Choroid plexus epithelial cell (primary cell): ENCODE measurements around the gene ZNF180.
"Not testable (repeated sequence)": the region's sequence is repeated elsewhere in the genome, so short reads cannot be mapped to it uniquely, and the experiment has no call there.

Source experiments
- DNase-seq: peaks from one replicate; pipeline ENCODE4 v3.0.0-alpha.2; 2010; ENCODE audit warnings: low read depth
- H3K4me3 ChIP-seq: 2 replicates; pipeline ENCODE4 v1.5.1; 2011; ENCODE audit warnings: low read depth, mild to moderate bottlenecking, control low read depth, low read length, moderate library complexity
- TF ChIP-seq, protein P1 (sequence below): conservative IDR thresholded peaks from 2 replicates; pipeline ENCODE4 v1.5.1; 2011; ENCODE audit warnings: low read depth, mild to moderate bottlenecking, control low read depth, inconsistent platforms, low read length, moderate library complexity

The ZNF180 gene

DNA sequence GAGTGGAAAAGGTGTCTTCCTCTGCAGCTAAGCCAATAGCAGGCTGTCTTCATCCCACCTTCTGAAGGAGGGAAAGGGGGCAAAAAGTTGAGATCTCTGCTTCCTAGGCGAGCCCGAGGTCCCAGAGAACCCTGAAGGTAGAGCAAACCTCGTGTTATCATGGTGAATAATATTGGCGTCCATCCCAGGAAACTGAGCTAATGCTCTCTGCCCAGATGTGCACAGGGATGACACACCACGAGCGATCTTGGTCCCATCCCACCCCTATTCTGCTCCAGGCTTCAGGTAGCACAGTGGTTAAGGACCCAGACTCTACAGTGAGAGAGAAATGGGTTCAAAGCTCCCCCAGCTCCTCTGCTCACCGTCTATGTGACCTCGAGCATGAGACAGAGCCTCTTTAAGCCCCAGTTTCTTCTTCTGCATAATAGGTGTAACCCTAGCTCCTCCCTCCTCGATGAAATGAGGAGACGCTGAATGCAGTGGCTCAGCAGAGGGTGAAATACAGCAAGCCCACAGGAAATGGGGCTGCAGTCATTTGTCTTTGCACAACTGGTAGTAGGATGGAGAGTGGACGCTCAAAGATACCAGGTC lies 39.0 kb upstream of the ZNF180 start:
- peak; percentile 4 for DNase-seq
- no peak overlapping the region for H3K4me3 ChIP-seq
- TF ChIP-seq, protein P1, sequence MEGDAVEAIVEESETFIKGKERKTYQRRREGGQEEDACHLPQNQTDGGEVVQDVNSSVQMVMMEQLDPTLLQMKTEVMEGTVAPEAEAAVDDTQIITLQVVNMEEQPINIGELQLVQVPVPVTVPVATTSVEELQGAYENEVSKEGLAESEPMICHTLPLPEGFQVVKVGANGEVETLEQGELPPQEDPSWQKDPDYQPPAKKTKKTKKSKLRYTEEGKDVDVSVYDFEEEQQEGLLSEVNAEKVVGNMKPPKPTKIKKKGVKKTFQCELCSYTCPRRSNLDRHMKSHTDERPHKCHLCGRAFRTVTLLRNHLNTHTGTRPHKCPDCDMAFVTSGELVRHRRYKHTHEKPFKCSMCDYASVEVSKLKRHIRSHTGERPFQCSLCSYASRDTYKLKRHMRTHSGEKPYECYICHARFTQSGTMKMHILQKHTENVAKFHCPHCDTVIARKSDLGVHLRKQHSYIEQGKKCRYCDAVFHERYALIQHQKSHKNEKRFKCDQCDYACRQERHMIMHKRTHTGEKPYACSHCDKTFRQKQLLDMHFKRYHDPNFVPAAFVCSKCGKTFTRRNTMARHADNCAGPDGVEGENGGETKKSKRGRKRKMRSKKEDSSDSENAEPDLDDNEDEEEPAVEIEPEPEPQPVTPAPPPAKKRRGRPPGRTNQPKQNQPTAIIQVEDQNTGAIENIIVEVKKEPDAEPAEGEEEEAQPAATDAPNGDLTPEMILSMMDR: no peak

DNA sequence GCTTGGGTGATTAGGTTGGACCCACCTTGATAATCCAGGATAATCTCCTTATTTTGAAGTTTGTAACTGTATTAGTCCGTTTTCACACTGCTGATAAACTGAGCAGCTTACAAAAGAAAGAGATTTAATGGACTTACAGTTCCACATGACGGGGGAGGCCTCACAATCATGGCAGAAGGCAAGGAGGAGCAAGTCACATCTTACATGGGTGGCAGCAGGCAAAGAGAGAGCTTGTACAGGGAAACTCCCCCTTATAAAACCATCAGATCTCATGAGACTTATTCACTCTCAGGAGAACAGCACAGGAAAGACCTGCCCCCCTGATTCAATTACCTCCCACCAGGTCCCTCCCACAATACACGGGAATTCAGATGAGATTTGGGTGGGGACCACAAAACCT lies 35.0 kb upstream of the ZNF180 start:
- H3K4me3 ChIP-seq, DNase-seq: not testable (repeated sequence)

DNA sequence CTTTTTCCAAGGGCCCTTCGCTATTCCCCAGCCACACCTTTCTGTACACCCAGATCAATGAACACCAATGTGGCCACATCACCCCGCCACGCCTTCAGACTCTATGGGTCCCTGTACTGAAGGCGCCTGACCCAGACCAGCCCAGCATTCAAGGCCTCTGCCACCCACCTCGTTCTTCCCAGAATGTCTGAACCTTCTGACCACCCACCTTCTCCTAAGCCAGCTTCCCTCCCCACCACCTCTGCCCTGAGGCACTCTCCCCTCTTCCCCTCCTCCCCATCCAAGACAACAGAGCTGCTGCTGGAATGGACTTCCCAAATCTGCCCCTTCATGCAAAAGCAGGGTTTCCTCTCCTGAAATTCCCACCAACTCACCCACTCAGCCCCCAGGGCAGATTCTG lies 32.5 kb upstream of the ZNF180 start:
- TF ChIP-seq, protein P1: no peak
- no peak overlapping the region for H3K4me3 ChIP-seq
- DNase-seq: no peak

DNA sequence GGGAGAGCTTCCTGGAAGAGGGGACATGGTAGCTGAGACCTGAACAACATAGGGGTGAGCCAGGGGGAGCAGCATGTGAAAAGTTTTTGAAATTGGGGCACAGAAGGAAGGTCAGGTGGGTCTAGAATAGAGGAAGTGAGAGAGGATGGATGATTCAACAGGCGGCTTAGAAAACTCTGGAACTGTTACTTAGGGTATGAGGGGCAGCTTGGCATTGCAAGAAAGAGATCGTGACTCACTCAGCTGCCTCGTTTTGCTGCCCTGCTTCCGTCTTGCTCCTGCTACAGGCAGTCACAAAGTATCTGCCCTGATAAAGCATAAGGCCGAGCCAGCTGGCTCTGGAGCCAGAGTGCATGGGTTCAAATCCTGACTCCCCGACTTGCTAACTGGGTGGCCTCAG lies 30.5 kb upstream of the ZNF180 start:
- no peak overlapping the region for H3K4me3 ChIP-seq
- peak; percentile 19 for DNase-seq
- TF ChIP-seq, protein P1: no peak

DNA sequence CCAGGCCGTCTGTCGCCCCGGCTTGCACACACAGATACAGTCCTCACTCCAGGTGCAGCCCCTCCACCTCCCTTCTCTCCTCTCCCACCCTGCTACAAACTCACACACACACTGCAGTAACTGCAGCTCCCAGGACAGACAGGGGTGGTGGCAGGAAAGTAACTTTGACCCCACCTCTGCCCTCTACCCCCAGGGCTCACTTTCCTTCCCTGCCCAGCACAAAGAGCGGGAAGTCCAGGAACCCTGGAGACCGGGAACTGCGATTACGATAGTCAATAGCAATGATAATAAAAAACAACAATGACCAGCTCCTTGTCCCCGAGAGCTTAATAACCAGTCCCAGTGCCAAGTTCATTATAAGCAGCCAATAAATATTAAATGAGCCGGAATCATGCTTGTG lies 29.2 kb upstream of the ZNF180 start, which contains the start of gene CEACAM20:
Gene CEACAM20 (minus strand): TSS at position 140 of the 400 bp plus-strand sequence. CDS start 166 bp downstream, outside the sequence.
- H3K4me3 ChIP-seq: no peak within 1 kb of the TSS
- TF ChIP-seq, protein P1: no peak
- DNase-seq: no peak

DNA sequence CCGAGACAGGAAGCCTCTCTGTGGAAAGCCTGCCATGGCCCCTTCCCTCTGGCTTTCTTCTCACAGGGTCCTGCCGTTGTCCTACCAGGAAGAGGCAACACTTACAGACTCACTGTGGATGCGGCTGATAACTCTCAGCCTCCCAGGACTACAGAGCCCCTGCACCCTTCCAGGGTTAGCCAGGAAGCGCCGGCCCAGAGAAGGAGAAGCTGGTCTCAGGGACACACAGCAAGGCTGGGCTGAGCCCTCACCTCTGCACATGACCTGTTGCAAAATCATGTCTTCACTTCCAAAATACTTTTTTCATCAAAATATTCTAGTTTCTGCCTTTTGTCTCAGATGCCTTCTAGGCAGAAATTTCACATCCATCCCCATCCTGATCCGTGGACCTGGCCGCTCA lies 27.2 kb upstream of the ZNF180 start:
- H3K4me3 ChIP-seq: no peak overlapping the region
- no peak for DNase-seq
- TF ChIP-seq, protein P1: no peak

DNA sequence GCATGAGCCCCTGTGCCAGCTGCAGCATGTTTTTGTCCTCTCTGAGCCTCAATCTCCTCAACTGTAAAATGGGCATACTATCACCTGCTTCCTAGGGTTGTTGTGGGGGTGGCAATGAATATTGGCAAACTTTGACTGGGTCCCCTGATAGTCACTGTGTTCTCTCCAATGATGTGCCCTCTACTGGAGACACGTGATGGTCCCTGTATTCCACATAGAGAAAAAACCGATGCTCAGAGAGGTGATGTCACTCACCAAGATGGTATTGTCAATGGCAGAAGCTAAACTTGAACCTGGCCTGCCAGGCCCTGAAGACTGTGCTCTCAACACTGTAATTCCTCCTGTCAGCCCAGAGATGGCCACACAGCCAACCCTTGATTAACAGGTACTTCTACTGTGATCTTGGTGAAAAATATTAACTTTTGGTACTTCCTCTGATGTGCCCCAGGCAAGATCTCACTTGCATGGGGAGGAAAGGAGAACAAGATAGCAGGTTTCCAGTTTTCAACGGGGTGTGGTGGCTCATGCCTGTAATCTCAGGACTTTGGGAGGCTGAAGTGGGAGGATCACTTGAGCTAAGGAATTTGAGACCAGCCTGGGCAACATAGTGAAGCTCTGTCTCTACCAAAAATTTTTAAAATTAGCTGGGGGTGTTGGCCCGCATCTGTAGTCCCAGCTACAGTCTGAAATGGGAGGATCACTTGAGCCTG lies 25.6 kb upstream of the ZNF180 start:
- TF ChIP-seq, protein P1: no peak
- H3K4me3 ChIP-seq: no peak overlapping the region
- no peak for DNase-seq
